ENCODE data around the gene RAVER1. TPM values are rescaled to one million over a fixed set of nuclear protein-coding genes. Genes with fewer than 3 reads are reported as not detected.

RAVER1 gene
- total and polyA plus RNA-seq, 2 of the 13 experiments (the other 11 are each of a cell fraction or from before 2014, with no cell fraction given) = 3.6 to 7.9 TPM

GRCh38 chr19:10379880-10380312 is 46.6 kb upstream of the RAVER1 start (continued):
- 0 out of 2 replicates have a peak, but pooled peaks have one; percentile 4 for TF ChIP-seq MIER3 (CRISPR knock-in tag; IDR thresholded peaks at IDR 0.05; ENCODE audit: borderline replicate concordance)
- TF ChIP-seq ATM (IDR thresholded peaks at IDR 0.05; ENCODE audit: borderline replicate concordance) = no peak
- TF ChIP-seq ZNF280B (CRISPR knock-in tag; IDR thresholded peaks at IDR 0.05; ENCODE audit: borderline replicate concordance) = no peak
- no peak for TF ChIP-seq AGO1 (IDR thresholded peaks at IDR 0.05; ENCODE audit: low read depth, low read length, poor library complexity, severe bottlenecking)
- TF ChIP-seq, protein P1, sequence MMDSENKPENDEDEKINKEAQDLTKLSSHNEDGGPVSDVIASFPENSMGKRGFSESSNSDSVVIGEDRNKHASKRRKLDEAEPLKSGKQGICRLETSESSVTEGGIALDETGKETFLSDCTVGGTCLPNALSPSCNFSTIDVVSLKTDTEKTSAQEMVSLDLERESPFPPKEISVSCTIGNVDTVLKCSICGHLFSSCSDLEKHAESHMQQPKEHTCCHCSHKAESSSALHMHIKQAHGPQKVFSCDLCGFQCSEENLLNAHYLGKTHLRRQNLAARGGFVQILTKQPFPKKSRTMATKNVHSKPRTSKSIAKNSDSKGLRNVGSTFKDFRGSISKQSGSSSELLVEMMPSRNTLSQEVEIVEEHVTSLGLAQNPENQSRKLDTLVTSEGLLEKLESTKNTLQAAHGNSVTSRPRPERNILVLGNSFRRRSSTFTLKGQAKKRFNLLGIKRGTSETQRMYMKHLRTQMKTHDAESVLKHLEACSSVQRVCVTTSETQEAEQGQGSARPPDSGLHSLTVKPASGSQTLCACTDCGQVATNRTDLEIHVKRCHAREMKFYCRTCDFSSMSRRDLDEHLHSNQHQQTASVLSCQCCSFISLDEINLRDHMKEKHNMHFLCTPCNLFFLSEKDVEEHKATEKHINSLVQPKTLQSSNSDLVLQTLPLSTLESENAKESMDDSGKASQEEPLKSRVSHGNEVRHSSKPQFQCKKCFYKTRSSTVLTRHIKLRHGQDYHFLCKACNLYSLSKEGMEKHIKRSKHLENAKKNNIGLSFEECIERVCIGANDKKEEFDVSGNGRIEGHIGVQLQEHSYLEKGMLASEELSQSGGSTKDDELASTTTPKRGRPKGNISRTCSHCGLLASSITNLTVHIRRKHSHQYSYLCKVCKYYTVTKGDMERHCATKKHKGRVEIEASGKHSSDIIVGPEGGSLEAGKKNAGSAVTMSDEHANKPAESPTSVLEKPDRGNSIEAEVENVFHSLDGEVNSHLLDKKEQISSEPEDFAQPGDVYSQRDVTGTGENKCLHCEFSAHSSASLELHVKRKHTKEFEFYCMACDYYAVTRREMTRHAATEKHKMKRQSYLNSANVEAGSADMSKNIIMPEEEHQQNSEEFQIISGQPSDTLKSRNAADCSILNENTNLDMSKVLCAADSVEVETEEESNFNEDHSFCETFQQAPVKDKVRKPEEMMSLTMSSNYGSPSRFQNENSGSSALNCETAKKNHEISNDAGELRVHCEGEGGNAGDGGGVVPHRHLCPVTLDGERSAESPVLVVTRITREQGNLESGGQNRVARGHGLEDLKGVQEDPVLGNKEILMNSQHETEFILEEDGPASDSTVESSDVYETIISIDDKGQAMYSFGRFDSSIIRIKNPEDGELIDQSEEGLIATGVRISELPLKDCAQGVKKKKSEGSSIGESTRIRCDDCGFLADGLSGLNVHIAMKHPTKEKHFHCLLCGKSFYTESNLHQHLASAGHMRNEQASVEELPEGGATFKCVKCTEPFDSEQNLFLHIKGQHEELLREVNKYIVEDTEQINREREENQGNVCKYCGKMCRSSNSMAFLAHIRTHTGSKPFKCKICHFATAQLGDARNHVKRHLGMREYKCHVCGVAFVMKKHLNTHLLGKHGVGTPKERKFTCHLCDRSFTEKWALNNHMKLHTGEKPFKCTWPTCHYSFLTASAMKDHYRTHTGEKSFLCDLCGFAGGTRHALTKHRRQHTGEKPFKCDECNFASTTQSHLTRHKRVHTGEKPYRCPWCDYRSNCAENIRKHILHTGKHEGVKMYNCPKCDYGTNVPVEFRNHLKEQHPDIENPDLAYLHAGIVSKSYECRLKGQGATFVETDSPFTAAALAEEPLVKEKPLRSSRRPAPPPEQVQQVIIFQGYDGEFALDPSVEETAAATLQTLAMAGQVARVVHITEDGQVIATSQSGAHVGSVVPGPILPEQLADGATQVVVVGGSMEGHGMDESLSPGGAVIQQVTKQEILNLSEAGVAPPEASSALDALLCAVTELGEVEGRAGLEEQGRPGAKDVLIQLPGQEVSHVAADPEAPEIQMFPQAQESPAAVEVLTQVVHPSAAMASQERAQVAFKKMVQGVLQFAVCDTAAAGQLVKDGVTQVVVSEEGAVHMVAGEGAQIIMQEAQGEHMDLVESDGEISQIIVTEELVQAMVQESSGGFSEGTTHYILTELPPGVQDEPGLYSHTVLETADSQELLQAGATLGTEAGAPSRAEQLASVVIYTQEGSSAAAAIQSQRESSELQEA (CRISPR knock-in tag; IDR thresholded peaks at IDR 0.05; ENCODE audit: not compliant biosample characterization) = no peak
- TF ChIP-seq ZNF841 (CRISPR knock-in tag; IDR thresholded peaks at IDR 0.05; ENCODE audit: borderline replicate concordance) = no peak
- TF ChIP-seq ARNTL (CRISPR knock-in tag; IDR thresholded peaks at IDR 0.05) = no peak
- no peak for TF ChIP-seq SUZ12 (IDR thresholded peaks at IDR 0.05; ENCODE audit: low read depth, low read length)
- TF ChIP-seq ZBTB7A (CRISPR knock-in tag; IDR thresholded peaks at IDR 0.05) = 0 out of 2 replicates have a peak, but pooled peaks have one; percentile 38
- peak; percentile 78 for TF ChIP-seq ZMYM3 (CRISPR knock-in tag; IDR thresholded peaks at IDR 0.05)
- no peak for TF ChIP-seq MYPOP (CRISPR knock-in tag; IDR thresholded peaks at IDR 0.05)
- TF ChIP-seq MXD3 (CRISPR knock-in tag; IDR thresholded peaks at IDR 0.05) = no peak
- TF ChIP-seq MEF2D (CRISPR knock-in tag; IDR thresholded peaks at IDR 0.05) = no peak
- TF ChIP-seq ZNF816 (CRISPR knock-in tag; IDR thresholded peaks at IDR 0.05; ENCODE audit: borderline replicate concordance) = no peak
- TF ChIP-seq NFYB (CRISPR knock-in tag; IDR thresholded peaks at IDR 0.05) = no peak
- TF ChIP-seq ESRRA (CRISPR knock-in tag; IDR thresholded peaks at IDR 0.05; ENCODE audit: low read depth) = no peak
- TF ChIP-seq HMG20B (CRISPR knock-in tag; conservative IDR thresholded peaks at IDR 0.05) = no peak
- TF ChIP-seq, protein P2, sequence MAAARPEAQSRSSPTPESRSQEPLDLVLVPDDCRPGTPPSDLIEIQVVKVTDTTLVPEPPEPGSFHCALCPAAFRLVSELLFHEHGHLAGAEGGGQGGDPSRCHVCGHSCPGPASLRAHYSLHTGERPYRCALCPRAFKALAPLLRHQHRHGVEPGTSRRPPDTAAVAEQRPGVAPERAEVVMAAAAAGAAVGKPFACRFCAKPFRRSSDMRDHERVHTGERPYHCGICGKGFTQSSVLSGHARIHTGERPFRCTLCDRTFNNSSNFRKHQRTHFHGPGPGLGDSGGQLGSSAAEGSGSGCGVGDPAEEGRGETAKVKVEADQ (CRISPR knock-in tag; IDR thresholded peaks at IDR 0.05; ENCODE audit: borderline replicate concordance) = 0 out of 2 replicates have a peak, but pooled peaks have one; percentile 4

All from HepG2 (cell line).